ENCODE data around the gene ZSWIM4. TPM values are rescaled to one million over a fixed set of nuclear protein-coding genes. Genes with fewer than 3 reads are reported as not detected.

The ZSWIM4 gene
- total and polyA plus RNA-seq, 7 donors, result 0.77 to 7.8 (median 3.7) TPM

GRCh38 chr19:13797058-13797440 is 1.8 kb downstream of the ZSWIM4 start:
- TF ChIP-seq, protein P1, sequence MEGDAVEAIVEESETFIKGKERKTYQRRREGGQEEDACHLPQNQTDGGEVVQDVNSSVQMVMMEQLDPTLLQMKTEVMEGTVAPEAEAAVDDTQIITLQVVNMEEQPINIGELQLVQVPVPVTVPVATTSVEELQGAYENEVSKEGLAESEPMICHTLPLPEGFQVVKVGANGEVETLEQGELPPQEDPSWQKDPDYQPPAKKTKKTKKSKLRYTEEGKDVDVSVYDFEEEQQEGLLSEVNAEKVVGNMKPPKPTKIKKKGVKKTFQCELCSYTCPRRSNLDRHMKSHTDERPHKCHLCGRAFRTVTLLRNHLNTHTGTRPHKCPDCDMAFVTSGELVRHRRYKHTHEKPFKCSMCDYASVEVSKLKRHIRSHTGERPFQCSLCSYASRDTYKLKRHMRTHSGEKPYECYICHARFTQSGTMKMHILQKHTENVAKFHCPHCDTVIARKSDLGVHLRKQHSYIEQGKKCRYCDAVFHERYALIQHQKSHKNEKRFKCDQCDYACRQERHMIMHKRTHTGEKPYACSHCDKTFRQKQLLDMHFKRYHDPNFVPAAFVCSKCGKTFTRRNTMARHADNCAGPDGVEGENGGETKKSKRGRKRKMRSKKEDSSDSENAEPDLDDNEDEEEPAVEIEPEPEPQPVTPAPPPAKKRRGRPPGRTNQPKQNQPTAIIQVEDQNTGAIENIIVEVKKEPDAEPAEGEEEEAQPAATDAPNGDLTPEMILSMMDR (IDR thresholded peaks at IDR 0.05), result no peak
- Histone ChIP-seq H3K27ac (peak overlapping the region; percentile 93), H3K4me3 (peak overlapping the region; percentile 79), H3K27me3 (ENCODE audit: insufficient read depth in 3 of 3, low read length in 2 of 3) (no peaks in the 10 kb centered on the region), H3K36me3 (ENCODE audit: insufficient read depth in 1 of 2, low read depth in 1 of 2) (no peaks in the 10 kb centered on the region), H3K4me1 (peaks cover 20% of the 10 kb centered on the region), H3K9me3 (no peaks in the 10 kb centered on the region)
- DNase-seq, result no peak
- ATAC-seq, result no peak
- intact Hi-C loops (cut with DNase I), result loop anchor here (5.0 kb wide), 1 partner anchor 35 kb away; no protein-coding TSS in a partner anchor
- WGBS, 3 donors, result 51 to 58% (median 56%) methylated on average over 4 of the region's 4 CpGs

DNA sequence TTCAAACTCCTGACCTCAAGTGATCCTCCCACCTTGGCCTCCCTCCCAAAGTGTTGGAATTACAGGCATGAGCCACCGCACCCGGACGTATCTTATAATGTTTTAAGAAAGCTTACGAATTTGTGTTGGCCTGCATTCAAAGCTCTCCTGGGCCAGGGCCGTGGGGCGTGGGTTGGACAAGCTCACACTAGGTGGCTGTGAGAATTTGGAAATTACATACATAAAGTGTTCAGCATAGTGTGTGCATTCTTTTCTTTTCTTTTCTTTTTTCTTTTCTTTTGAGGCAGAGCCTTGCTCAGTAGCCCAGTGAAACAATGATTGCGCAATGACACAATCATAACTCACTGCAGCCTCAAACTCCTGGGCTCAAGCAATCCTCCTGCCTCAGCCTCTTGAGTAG is 2.6 kb downstream of the ZSWIM4 start:
- WGBS, 3 donors, result 37 to 51% (median 40%) methylated on average over 7 of the region's 7 CpGs
- DNase-seq, result peak in 1 of 2 donors; percentile 43
- Histone ChIP-seq H3K36me3 (ENCODE audit: insufficient read depth in 1 of 2, low read depth in 1 of 2) (peaks cover 0 to 6% of the 10 kb centered on the region in 2 donors), H3K4me1 (peaks cover 20% of the 10 kb centered on the region), H3K4me3 (no peak overlapping the region), H3K9me3 (no peaks in the 10 kb centered on the region), H3K27ac (no peak overlapping the region), H3K27me3 (ENCODE audit: insufficient read depth in 3 of 3, low read length in 2 of 3) (no peaks in the 10 kb centered on the region)
- ATAC-seq, result no peak
- TF ChIP-seq, protein P1 (IDR thresholded peaks at IDR 0.05), result no peak
- intact Hi-C loops (cut with DNase I), result loop anchor here (5.0 kb wide), 1 partner anchor 34 kb away; no protein-coding TSS in a partner anchor

GRCh38 chr19:13799669-13800068 is 4.4 kb downstream of the ZSWIM4 start:
- H3K27me3 ChIP-seq (ENCODE audit: insufficient read depth in 3 of 3, low read length in 2 of 3), result no peaks in the 10 kb centered on the region
- ATAC-seq, result no peak
- DNase-seq, result no peak
- TF ChIP-seq, protein P1 (IDR thresholded peaks at IDR 0.05), result no peak
- H3K9me3 ChIP-seq, result no peaks in the 10 kb centered on the region
- no peak overlapping the region for H3K27ac ChIP-seq
- H3K36me3 ChIP-seq (ENCODE audit: insufficient read depth in 1 of 2, low read depth in 1 of 2), result peaks cover 0 to 8% of the 10 kb centered on the region in 2 donors
- H3K4me3 ChIP-seq, result no peak overlapping the region
- 92 to 94% (median 92%) methylated on average over 22 of the region's 22 CpGs for WGBS, 3 donors
- intact Hi-C loops (cut with DNase I), result loop anchor here (5.0 kb wide), 1 partner anchor 33 kb away; no protein-coding TSS in a partner anchor
- peaks cover 15% of the 10 kb centered on the region for H3K4me1 ChIP-seq

DNA sequence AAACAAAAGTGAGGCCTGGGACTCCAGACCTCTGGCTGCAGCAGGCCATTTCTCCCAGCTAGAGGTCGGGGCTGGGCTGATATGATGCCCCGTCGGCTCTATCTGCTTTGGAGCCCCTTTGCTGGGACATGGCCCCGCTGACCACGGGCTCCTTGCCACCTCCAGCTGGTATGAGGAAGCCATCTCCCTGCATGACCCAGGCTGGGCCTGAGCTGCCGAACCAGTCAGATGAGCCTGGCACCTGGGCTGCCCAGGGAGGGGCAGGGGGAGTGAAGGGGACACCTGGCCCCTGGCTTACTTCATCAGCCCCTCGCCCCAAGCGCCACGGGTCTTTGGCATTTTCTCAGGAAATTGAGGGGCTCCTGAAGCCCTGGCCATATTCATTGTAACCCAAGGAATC is 7.8 kb downstream of the ZSWIM4 start:
- Histone ChIP-seq H3K4me1 (peaks cover 1% of the 10 kb centered on the region), H3K36me3 (ENCODE audit: insufficient read depth in 1 of 2, low read depth in 1 of 2) (peaks cover 0 to 8% of the 10 kb centered on the region in 2 donors), H3K4me3 (no peak overlapping the region), H3K27ac (no peak overlapping the region), H3K9me3 (no peaks in the 10 kb centered on the region), H3K27me3 (ENCODE audit: insufficient read depth in 3 of 3, low read length in 2 of 3) (no peaks in the 10 kb centered on the region)
- intact Hi-C loops (cut with DNase I), result no loop called here
- 70 to 83% (median 73%) methylated on average over 7 to 9 of the region's 9 CpGs for WGBS, 3 donors
- TF ChIP-seq, protein P1 (IDR thresholded peaks at IDR 0.05), result no peak
- DNase-seq (no peak), ATAC-seq (no peak)
